Neural cell (in vitro differentiated cells): ENCODE results near the gene NOX4.
A peak's percentile ranks its signal among the peaks of the same experiment; 100 is the strongest.

Experiments
- CTCF ChIP-seq: fragments of 450-650 bp; IDR thresholded peaks from 2 replicates; pipeline ENCODE4 v1.5.1; 2014; ENCODE audit warnings: antibody characterized with exemption, mild to moderate bottlenecking, moderate library complexity; ENCODE audit not compliant: poor library complexity, severe bottlenecking
- EP300 ChIP-seq: fragments of 450-650 bp; conservative IDR thresholded peaks from 2 replicates; pipeline ENCODE4 v1.6.1; 2014; ENCODE audit warnings: antibody characterized with exemption, mild to moderate bottlenecking, moderate library complexity; ENCODE audit not compliant: poor library complexity, severe bottlenecking
- EZH2 ChIP-seq: fragments of 200-600, 300-800 bp; shearing (Covaris generic), sonication (generic); IDR thresholded peaks from 2 replicates; pipeline ENCODE4 v1.6.1; 2014; ENCODE audit warnings: antibody characterized with exemption, low read length, borderline replicate concordance, mild to moderate bottlenecking; ENCODE audit not compliant: insufficient read depth, poor library complexity, severe bottlenecking
- MXI1 ChIP-seq: fragments of 450-650 bp; conservative IDR thresholded peaks from 2 replicates; pipeline ENCODE4 v1.6.1; 2014; ENCODE audit warnings: antibody characterized with exemption, mild to moderate bottlenecking; ENCODE audit not compliant: poor library complexity, severe bottlenecking
- POLR2AphosphoS5 ChIP-seq: IDR thresholded peaks from 2 replicates; pipeline ENCODE4 v1.6.1; 2012
- RAD21 ChIP-seq: fragments of 450-650 bp; conservative IDR thresholded peaks from 2 replicates; pipeline ENCODE4 v1.6.1; 2014; ENCODE audit warnings: antibody characterized with exemption, mild to moderate bottlenecking, moderate library complexity
- SMC3 ChIP-seq: fragments of 450-650 bp; conservative IDR thresholded peaks from 2 replicates; pipeline ENCODE4 v1.6.1; 2014; ENCODE audit warnings: antibody characterized with exemption, mild to moderate bottlenecking, moderate library complexity; ENCODE audit not compliant: poor library complexity
- TAF1 ChIP-seq: IDR thresholded peaks from 2 replicates; pipeline ENCODE4 v1.6.1; 2012; ENCODE audit warnings: low read depth

GRCh38 chr11:89436071-89436470 lies 55.1 kb downstream of the NOX4 start:
- TF ChIP-seq CTCF: no peak
- TF ChIP-seq RAD21: no peak
- peak; percentile 58 for TF ChIP-seq POLR2AphosphoS5
- TF ChIP-seq TAF1: no peak
- TF ChIP-seq MXI1: no peak
- TF ChIP-seq EZH2: no peak
- peak; percentile 58 for TF ChIP-seq EP300
- no peak for TF ChIP-seq SMC3
